PC-3 (cell line): ENCODE data around the gene FHIP2A. TPM values are rescaled to one million over a fixed set of nuclear protein-coding genes. Genes with fewer than 3 reads are reported as not detected.

Experiments used
- ATAC-seq: fragments of 200-7000 bp; cut with Tn5 transposase; 2 replicates; pipeline ENCODE4 v1.9.1; 2020; ENCODE audit warnings: mild to moderate bottlenecking, moderate library complexity
- BruUV-seq: library from RNA; stranded (reverse); fragments of 400-500 nt; replicated peaks from 2 replicates; lab custom pipeline; 2021; lab: Mats Ljungman, UMichigan
- CTCF ChIA-PET: fragments of 300-600 bp; sonication (Branson Sonifier 250); formaldehyde crosslinking; loops from one replicate; lab custom pipeline; 2022; ENCODE audit warnings: antibody characterized with exemption; lab: Charles Lee
- POLR2A ChIA-PET: fragments of 300-600 bp; sonication (Branson Sonifier 250); formaldehyde crosslinking; loops from one replicate; lab custom pipeline; 2022; ENCODE audit warnings: antibody characterized with exemption; ENCODE audit not compliant: unreplicated experiment; lab: Charles Lee
- DNase-seq: peaks from one replicate; pipeline ENCODE4 v3.0.0-alpha.2; 2015
- H2AFZ ChIP-seq: fragments of 300-600 bp; sonication (generic); 2 replicates; pipeline ENCODE4 v1.6.0; 2016; ENCODE audit warnings: antibody characterized with exemption, low read length
- H3F3A ChIP-seq: fragments of 300-600 bp; sonication (generic); one replicate; pipeline ENCODE4 v1.6.0; 2017; ENCODE audit warnings: antibody characterized with exemption, low read length, control low read depth, mild to moderate bottlenecking; ENCODE audit not compliant: unreplicated experiment
- H3K27ac ChIP-seq: fragments of 300-600 bp; sonication (generic); 2 replicates; pipeline ENCODE4 v1.5.1; 2016; ENCODE audit warnings: mild to moderate bottlenecking, low read length
- H3K27me3 ChIP-seq: fragments of 300-600 bp; sonication (generic); 2 replicates; pipeline ENCODE4 v1.6.1; 2016; ENCODE audit warnings: low read length, mixed read lengths
- H3K36me3 ChIP-seq: fragments of 300-600 bp; sonication (generic); 2 replicates; pipeline ENCODE4 v1.6.1; 2016; ENCODE audit warnings: low read depth, mixed run types, low read length, mixed read lengths
- H3K4me1 ChIP-seq: fragments of 300-600 bp; sonication (generic); 2 replicates; pipeline ENCODE4 v1.5.1; 2016; ENCODE audit warnings: low read length; ENCODE audit not compliant: insufficient read depth
- H3K4me2 ChIP-seq: fragments of 300-600 bp; sonication (generic); 2 replicates; pipeline ENCODE4 v1.6.0; 2016; ENCODE audit warnings: low read length
- H3K4me3 ChIP-seq: fragments of 300-600 bp; sonication (generic); 2 replicates; pipeline ENCODE4 v1.5.1; 2016; ENCODE audit warnings: mild to moderate bottlenecking, low read length, mixed read lengths
- H3K79me2 ChIP-seq: fragments of 300-600 bp; sonication (generic); 2 replicates; pipeline ENCODE4 v1.6.1; 2017; ENCODE audit warnings: low read length, mixed read lengths
- H3K9ac ChIP-seq: fragments of 300-600 bp; sonication (generic); 2 replicates; pipeline ENCODE4 v1.6.0; 2016; ENCODE audit warnings: mild to moderate bottlenecking, low read length
- H3K9me2 ChIP-seq: fragments of 300-600 bp; sonication (generic); replicated peaks from 2 replicates; pipeline ENCODE4 v1.6.1; 2016; ENCODE audit warnings: mixed run types, low read length, mixed read lengths
- H3K9me3 ChIP-seq: fragments of 300-600 bp; sonication (generic); 2 replicates; pipeline ENCODE4 v1.6.1; 2016; ENCODE audit warnings: low read length, mixed read lengths
- H4K20me1 ChIP-seq: fragments of 300-600 bp; sonication (generic); 2 replicates; pipeline ENCODE4 v1.6.1; 2016; ENCODE audit warnings: low read length, mixed read lengths
- CTCF ChIP-seq: fragments of 300-600 bp; sonication (generic); conservative IDR thresholded peaks from 2 replicates; pipeline ENCODE4 v1.5.1; 2017; ENCODE audit warnings: antibody characterized with exemption, low read depth, mild to moderate bottlenecking, low read length
- EZH2 ChIP-seq: fragments of 300-600 bp; sonication (generic); IDR thresholded peaks from one replicate; pipeline ENCODE4 v1.6.1; 2017; ENCODE audit warnings: antibody characterized with exemption, mild to moderate bottlenecking, low read length; ENCODE audit not compliant: unreplicated experiment
- EZH2phosphoT487 ChIP-seq: fragments of 300-600 bp; sonication (generic); IDR thresholded peaks from 2 replicates; pipeline ENCODE4 v1.6.1; 2018; ENCODE audit warnings: mild to moderate bottlenecking, antibody characterized with exemption, low read length, borderline replicate concordance
- intact Hi-C: fragments of 100-400 bp; cut with micrococcal nuclease; formaldehyde crosslinking; loops from 2 replicates; pipeline ENCODE4 v1.9.0; 2023
- total RNA-seq: library from RNA; depleted of rRNA; stranded (reverse); fragments of >200 nt; gene quantifications from 2 replicates; pipeline ENCODE4 v1.2.3, GENCODE V29; 2014

FHIP2A gene
- total RNA-seq, 1 experiment from 2014 or later: 3.7 TPM

- no TSS peak for BruUV-seq
- peak overlapping the region; percentile 37 for H3K4me2 ChIP-seq
- H4K20me1 ChIP-seq: no peaks in the 10 kb centered on the region
- H3K9ac ChIP-seq: no peak overlapping the region
- no peaks in the 10 kb centered on the region for H3K9me3 ChIP-seq
- intact Hi-C loops: no loop called here
- TF ChIP-seq EZH2phosphoT487 (no peak), EZH2 (no peak), CTCF (no peak)
- no peaks in the 10 kb centered on the region for H3K27me3 ChIP-seq
- peaks cover 17% of the 10 kb centered on the region for H3K4me1 ChIP-seq
- no peaks in the 10 kb centered on the region for H3K9me2 ChIP-seq
- H3K79me2 ChIP-seq: no peaks in the 10 kb centered on the region
- POLR2A ChIA-PET: no interaction called here
- no peaks in the 10 kb centered on the region for H3K36me3 ChIP-seq
- peak overlapping the region; percentile 37; the same call in 1 of the 2 replicates for H3K27ac ChIP-seq
- no peak overlapping the region for H2AFZ ChIP-seq
- no peaks in the 10 kb centered on the region for H3F3A ChIP-seq
- no peak overlapping the region for H3K4me3 ChIP-seq
- CTCF ChIA-PET: no interaction called here
- ATAC-seq (peak; percentile 66), DNase-seq (peak; percentile 53)
Observed at GRCh38 chr10:114868870-114869519, 47.4 kb downstream of the FHIP2A start.

- Histone ChIP-seq H2AFZ (no peak overlapping the region), H3K4me3 (no peak overlapping the region), H3K36me3 (no peaks in the 10 kb centered on the region), H3K9ac (no peak overlapping the region), H3K9me2 (no peaks in the 10 kb centered on the region), H3K79me2 (no peaks in the 10 kb centered on the region), H3F3A (no peaks in the 10 kb centered on the region), H3K27me3 (no peaks in the 10 kb centered on the region), H3K9me3 (no peaks in the 10 kb centered on the region), H3K4me1 (peaks cover 17% of the 10 kb centered on the region), H4K20me1 (no peaks in the 10 kb centered on the region), H3K4me2 (peak overlapping the region; percentile 37), H3K27ac (no peak overlapping the region; the same call in 1 of the 2 replicates)
- TF ChIP-seq CTCF (no peak), EZH2 (no peak), EZH2phosphoT487 (no peak)
- DNase-seq (peak; percentile 69), ATAC-seq (peak; percentile 73; the same call in 1 of the 2 replicates)
- ChIA-PET CTCF (no interaction called here), POLR2A (no interaction called here)
- intact Hi-C loops: no loop called here
- BruUV-seq: no TSS peak
Observed at GRCh38 chr10:114869520-114869892, 47.9 kb downstream of the FHIP2A start.

- Histone ChIP-seq H3K9me3 (no peaks in the 10 kb centered on the region), H3K4me1 (peaks cover 17% of the 10 kb centered on the region), H3F3A (no peaks in the 10 kb centered on the region), H3K36me3 (no peaks in the 10 kb centered on the region), H3K4me3 (no peak overlapping the region), H2AFZ (no peak overlapping the region), H3K79me2 (no peaks in the 10 kb centered on the region), H3K9me2 (no peaks in the 10 kb centered on the region), H4K20me1 (no peaks in the 10 kb centered on the region), H3K4me2 (no peak overlapping the region), H3K9ac (no peak overlapping the region), H3K27ac (no peak overlapping the region), H3K27me3 (no peaks in the 10 kb centered on the region)
- ATAC-seq (no peak), DNase-seq (no peak)
- TF ChIP-seq CTCF (no peak), EZH2 (no peak), EZH2phosphoT487 (no peak)
- ChIA-PET POLR2A (no interaction called here), CTCF (no interaction called here)
- no TSS peak for BruUV-seq
- intact Hi-C loops: no loop called here
Observed at GRCh38 chr10:114870486-114870885, 48.9 kb downstream of the FHIP2A start.
